Left ventricle myocardium inferior (tissue), 1 donor: ENCODE measurements around the gene SIN3A. TPM values are rescaled to one million over a fixed set of nuclear protein-coding genes. Genes with fewer than 3 reads are reported as not detected.
"Not testable (repeated sequence)": the region's sequence is repeated elsewhere in the genome, so short reads cannot be mapped to it uniquely, and the experiment has no call there.

Experiments
- DNase-seq: peaks from one replicate; pipeline ENCODE4 v3.0.0-alpha.2; 2020
- H3K27ac ChIP-seq: fragments of 200-600 bp; replicated peaks from 2 replicates; pipeline ENCODE4 v1.8.0; 2021
- H3K27me3 ChIP-seq: fragments of 200-600 bp; 2 replicates; pipeline ENCODE4 v1.8.0; 2021; ENCODE audit warnings: low read depth
- H3K36me3 ChIP-seq: fragments of 200-600 bp; 2 replicates; pipeline ENCODE4 v1.8.0; 2021
- H3K4me1 ChIP-seq: fragments of 200-600 bp; 2 replicates; pipeline ENCODE4 v1.8.0; 2021
- H3K4me3 ChIP-seq: fragments of 200-600 bp; 2 replicates; pipeline ENCODE4 v1.8.0; 2021; ENCODE audit warnings: mild to moderate bottlenecking, moderate library complexity
- H3K9me3 ChIP-seq: fragments of 200-600 bp; replicated peaks from 2 replicates; pipeline ENCODE4 v1.8.0; 2021
- intact Hi-C: fragments of 100-400 bp; cut with micrococcal nuclease; formaldehyde crosslinking; loops from one replicate; pipeline ENCODE4 v1.11.0; 2022
- total RNA-seq: library from RNA; stranded (reverse); fragmentation: NEBNext Ultra II Directional; extraction: Animal tissue kit (Norgen Biotek cat#: 25700); gene quantifications from one replicate; pipeline ENCODE4 v1.2.1, GENCODE V29; 2021
- TF ChIP-seq, protein P1 (sequence below): fragments of 200-600 bp; IDR thresholded peaks from 2 replicates; pipeline ENCODE4 v1.8.0; 2021; ENCODE audit warnings: antibody characterized with exemption, mild to moderate bottlenecking, borderline replicate concordance
- donor health status: DM: no; HTN: yes; CAD: no; lungs with severe emphysema.

SIN3A gene
- total RNA-seq, 1 donor from 2014 or later: 28.0 TPM

GRCh38 chr15:75348562-75349350, 102.7 kb downstream of the SIN3A start:
- Histone ChIP-seq H3K27me3 (no peaks in the 10 kb centered on the region), H3K27ac (peak overlapping the region; percentile 79), H3K4me1 (peaks cover 32% of the 10 kb centered on the region), H3K4me3 (peak overlapping the region; percentile 88), H3K36me3 (no peaks in the 10 kb centered on the region), H3K9me3 (no peaks in the 10 kb centered on the region)
- intact Hi-C loops: no loop called here
- TF ChIP-seq, protein P1, sequence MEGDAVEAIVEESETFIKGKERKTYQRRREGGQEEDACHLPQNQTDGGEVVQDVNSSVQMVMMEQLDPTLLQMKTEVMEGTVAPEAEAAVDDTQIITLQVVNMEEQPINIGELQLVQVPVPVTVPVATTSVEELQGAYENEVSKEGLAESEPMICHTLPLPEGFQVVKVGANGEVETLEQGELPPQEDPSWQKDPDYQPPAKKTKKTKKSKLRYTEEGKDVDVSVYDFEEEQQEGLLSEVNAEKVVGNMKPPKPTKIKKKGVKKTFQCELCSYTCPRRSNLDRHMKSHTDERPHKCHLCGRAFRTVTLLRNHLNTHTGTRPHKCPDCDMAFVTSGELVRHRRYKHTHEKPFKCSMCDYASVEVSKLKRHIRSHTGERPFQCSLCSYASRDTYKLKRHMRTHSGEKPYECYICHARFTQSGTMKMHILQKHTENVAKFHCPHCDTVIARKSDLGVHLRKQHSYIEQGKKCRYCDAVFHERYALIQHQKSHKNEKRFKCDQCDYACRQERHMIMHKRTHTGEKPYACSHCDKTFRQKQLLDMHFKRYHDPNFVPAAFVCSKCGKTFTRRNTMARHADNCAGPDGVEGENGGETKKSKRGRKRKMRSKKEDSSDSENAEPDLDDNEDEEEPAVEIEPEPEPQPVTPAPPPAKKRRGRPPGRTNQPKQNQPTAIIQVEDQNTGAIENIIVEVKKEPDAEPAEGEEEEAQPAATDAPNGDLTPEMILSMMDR: no peak
- no peak for DNase-seq

- intact Hi-C loops: no loop called here
- Histone ChIP-seq H3K4me3 (peak overlapping the region; percentile 88), H3K27ac (peak overlapping the region; percentile 79), H3K36me3 (no peaks in the 10 kb centered on the region), H3K9me3 (no peaks in the 10 kb centered on the region), H3K27me3 (no peaks in the 10 kb centered on the region), H3K4me1 (peaks cover 32% of the 10 kb centered on the region)
- DNase-seq: no peak
- TF ChIP-seq, protein P1: no peak
These were observed 103.4 kb downstream of the SIN3A start for GRCh38 chr15:75348034-75348561.

GRCh38 chr15:75347222-75348033, 104.1 kb downstream of the SIN3A start:
- Histone ChIP-seq H3K9me3 (no peaks in the 10 kb centered on the region), H3K27ac (peak overlapping the region; percentile 79), H3K27me3 (no peaks in the 10 kb centered on the region), H3K4me1 (peaks cover 32% of the 10 kb centered on the region), H3K4me3 (peak overlapping the region; percentile 88), H3K36me3 (no peaks in the 10 kb centered on the region)
- peak; percentile 70 for DNase-seq
- TF ChIP-seq, protein P1: no peak
- intact Hi-C loops: no loop called here

GRCh38 chr15:75346796-75347221, 104.7 kb downstream of the SIN3A start, which contains the start of gene NEIL1:
NEIL1 (plus strand) TSS chr15:75347039; CDS start chr15:75348906, 1,867 bp downstream.
- intact Hi-C loops: no loop called here
- H3K4me3 ChIP-seq: peak within 1 kb of the TSS; percentile 88
- peaks cover 32% of the 10 kb centered on the region for H3K4me1 ChIP-seq
- TF ChIP-seq, protein P1: no peak
- DNase-seq: no peak
- no peaks in the 10 kb centered on the region for H3K9me3 ChIP-seq
- H3K36me3 ChIP-seq: no peaks in the 10 kb centered on the region
- H3K27ac ChIP-seq: peak within 1 kb of the TSS; percentile 79
- H3K27me3 ChIP-seq: no peaks in the 10 kb centered on the region

- Histone ChIP-seq H3K4me1 (peaks cover 28% of the 10 kb centered on the region), H3K36me3 (peaks cover 16% of the 10 kb centered on the region)
- H3K4me3 ChIP-seq, H3K27ac ChIP-seq, H3K9me3 ChIP-seq, intact Hi-C loops, DNase-seq, H3K27me3 ChIP-seq: not testable (repeated sequence)
These were observed 107.5 kb downstream of the SIN3A start for GRCh38 chr15:75343953-75344352.
